HepG2 (cell line): ENCODE measurements around the gene HOTAIR. TPM values are rescaled to one million over a fixed set of nuclear protein-coding genes. Genes with fewer than 3 reads are reported as not detected.

Experiments
- ATAC-seq: fragments of 200-7000 bp; cut with Tn5 transposase; 3 replicates; pipeline ENCODE4 v1.9.1; 2020; ENCODE audit warnings: mild to moderate bottlenecking, moderate library complexity
- BruUV-seq: library from RNA; stranded (reverse); fragments of 400-500 nt; replicated peaks from 2 replicates; lab custom pipeline; 2021; lab: Mats Ljungman, UMichigan
- CTCF ChIA-PET: fragments of 300-600 bp; formaldehyde crosslinking; extraction: SDS; loops from one replicate; lab custom pipeline; 2021; ENCODE audit warnings: low total read pairs, inconsistent platforms, low intra/inter-chr PET ratio; lab: Yijun Ruan, JAX
- POLR2A ChIA-PET: fragments of 350-600 bp; sonication (Branson Sonifier 250); formaldehyde crosslinking; loops from one replicate; lab custom pipeline; 2020; ENCODE audit warnings: antibody characterized with exemption, inconsistent platforms; lab: Yijun Ruan, JAX
- DNase-seq: peaks from one replicate; pipeline ENCODE4 v3.0.0-alpha.2; 2015; ENCODE audit warnings: low spot score
- FAIRE-seq: peaks from 3 replicates; lab custom pipeline; 2011; peaks lifted over from hg19 to GRCh38; lab: Jason Lieb, UNC
- H2AFZ ChIP-seq: one replicate; pipeline ENCODE4 v1.6.1; 2011; ENCODE audit warnings: low read length, inconsistent platforms
- H3K27ac ChIP-seq: fragments of 300-600 bp; 3 replicates; pipeline ENCODE4 v1.8.0; 2011; ENCODE audit warnings: mixed run types, mild to moderate bottlenecking, mixed read lengths, low read length, inconsistent platforms; ENCODE audit not compliant: insufficient read depth; ENCODE audit errors: extremely low read length
- H3K27me3 ChIP-seq, 2 experiments: fragments of 200-600 bp in 1 of 2; 2 replicates in 1 of 2; 3 replicates in 1 of 2; pipeline versions ENCODE4 v1.6.0 to v1.8.0; 2011; ENCODE audit warnings: low read length in 2 of 2, mild to moderate bottlenecking in 2 of 2, moderate library complexity in 2 of 2, inconsistent platforms in 1 of 2; ENCODE audit not compliant: insufficient read depth in 2 of 2, control insufficient read depth in 1 of 2
- H3K36me3 ChIP-seq, 2 experiments: fragments of 200-600 bp in 1 of 2; replicated peaks in 1 of 2; 2 replicates in 1 of 2; 3 replicates in 1 of 2; pipeline versions ENCODE4 v1.5.1 to v1.8.0; 2011; ENCODE audit warnings: low read length in 2 of 2, inconsistent platforms in 1 of 2; ENCODE audit not compliant: insufficient read depth in 2 of 2, control insufficient read depth in 1 of 2
- H3K4me1 ChIP-seq: 2 replicates; pipeline ENCODE4 v1.5.1; 2012; ENCODE audit warnings: low read length, inconsistent platforms; ENCODE audit not compliant: insufficient read depth
- H3K4me2 ChIP-seq: 2 replicates; pipeline ENCODE4 v1.6.0; 2011; ENCODE audit warnings: low read depth, low read length, inconsistent platforms
- H3K4me3 ChIP-seq, 3 experiments: fragments of 200-600 bp in 1 of 3; sonication (generic), shearing (Covaris generic) in 1 of 3; replicated peaks in 1 of 3; 2 replicates each; pipeline ENCODE4 v1.5.1; 2011 to 2016; ENCODE audit warnings: low read length in 3 of 3, inconsistent platforms in 2 of 3, low read depth in 2 of 3, mild to moderate bottlenecking in 2 of 3, control low read depth in 1 of 3, mixed read lengths in 1 of 3; ENCODE audit not compliant: insufficient read depth in 1 of 3
- H3K79me2 ChIP-seq: one replicate; pipeline ENCODE4 v1.6.1; 2011; ENCODE audit warnings: low read length, inconsistent platforms; ENCODE audit not compliant: insufficient read depth
- H3K9ac ChIP-seq: 2 replicates; pipeline ENCODE4 v1.6.0; 2011; ENCODE audit warnings: mild to moderate bottlenecking, low read depth, low read length, inconsistent platforms; ENCODE audit not compliant: insufficient read depth
- H3K9me3 ChIP-seq: 2 replicates; pipeline ENCODE4 v1.5.1; 2012; ENCODE audit warnings: mild to moderate bottlenecking, low read length
- H4K20me1 ChIP-seq: 2 replicates; pipeline ENCODE4 v1.6.0; 2011; ENCODE audit warnings: inconsistent platforms, mild to moderate bottlenecking, low read length, moderate library complexity; ENCODE audit not compliant: insufficient read depth
- ISX ChIP-seq: sonication (generic); formaldehyde crosslinking; conservative IDR thresholded peaks from 2 replicates; pipeline ENCODE4 v1.5.0; 2020; ENCODE audit warnings: missing genetic modification reagents
- MTF1 ChIP-seq: sonication (generic); formaldehyde crosslinking; IDR thresholded peaks from 2 replicates; pipeline ENCODE4 v1.5.0; 2020; ENCODE audit warnings: missing genetic modification reagents
- PRDM4 ChIP-seq: sonication (generic); formaldehyde crosslinking; IDR thresholded peaks from 2 replicates; pipeline ENCODE4 v1.9.0; 2021; ENCODE audit warnings: missing genetic modification reagents, borderline replicate concordance
- ZNF12 ChIP-seq: sonication (generic); formaldehyde crosslinking; IDR thresholded peaks from 2 replicates; pipeline ENCODE4 v1.5.0; 2020; ENCODE audit warnings: missing genetic modification reagents
- ZNF687 ChIP-seq: sonication (generic); formaldehyde crosslinking; IDR thresholded peaks from 2 replicates; pipeline ENCODE4 v1.5.1; 2020; ENCODE audit warnings: mild to moderate bottlenecking, missing genetic modification reagents, moderate library complexity
- ZNF740 ChIP-seq: sonication (generic); formaldehyde crosslinking; IDR thresholded peaks from 2 replicates; pipeline ENCODE4 v1.4.0; 2020; ENCODE audit warnings: missing genetic modification reagents
- WGBS: methylation state at CpG from one replicate; pipeline ENCODE4 v1.1.6; 2017; ENCODE audit warnings: low lambda C conversion rate; 5-methylcytosine and 5-hydroxymethylcytosine counted together
- in situ Hi-C: cut with HindIII; loops from 2 replicates; pipeline ENCODE4 v1.10.0; 2017; ENCODE audit warnings: low pct_unique_long_range_greater_than_20kb; ENCODE audit not compliant: extremely low pct_ligation_motif_present
- intact Hi-C: fragments of 100-400 bp; cut with micrococcal nuclease; formaldehyde crosslinking; loops from one replicate; pipeline ENCODE4 v1.10.0; 2022; ENCODE audit not compliant: unreplicated experiment
- polyA plus RNA-seq, 8 experiments: library from polyadenylated mRNA; depleted of rRNA in 3 of 8; stranded (reverse) in 7 of 8; unstranded in 1 of 8; fragments of >200 nt; fragmentation: Illumina TruSeq in 4 of 8; extraction: Trizol in 4 of 8; gene quantifications; 2 replicates each; pipeline versions ENCODE4 v1.2.1 to v1.2.3, GENCODE V29; 2011 to 2016; ENCODE audit warnings: low read depth in 4 of 8, missing spikeins in 1 of 8, mixed read lengths in 1 of 8; ENCODE audit not compliant: insufficient read depth in 1 of 8
- total RNA-seq, 5 experiments: library from RNA; depleted of rRNA; stranded (reverse); fragments of >200 nt; fragmentation: Illumina TruSeq; extraction: Trizol; gene quantifications; 2 replicates each; pipeline ENCODE4 v1.2.3, GENCODE V29; 2016; ENCODE audit warnings: low read depth in 1 of 5
- TF ChIP-seq, protein P1 (sequence below): sonication (generic); formaldehyde crosslinking; IDR thresholded peaks from 2 replicates; pipeline ENCODE4 v1.4.0; 2020; ENCODE audit warnings: missing genetic modification reagents, borderline replicate concordance
- TF ChIP-seq, protein P2 (sequence below): sonication (generic); formaldehyde crosslinking; IDR thresholded peaks from 2 replicates; pipeline ENCODE4 v1.4.0; 2020; ENCODE audit warnings: missing genetic modification reagents
- TF ChIP-seq, protein P3 (sequence below): sonication (generic); formaldehyde crosslinking; IDR thresholded peaks from 2 replicates; pipeline ENCODE4 v1.4.0; 2020; ENCODE audit warnings: mild to moderate bottlenecking, missing genetic modification reagents

Gene HOTAIR
- total and polyA plus RNA-seq, 2 of the 13 experiments (the other 11 are each of a cell fraction or from before 2014, with no cell fraction given) = not detected

DNA sequence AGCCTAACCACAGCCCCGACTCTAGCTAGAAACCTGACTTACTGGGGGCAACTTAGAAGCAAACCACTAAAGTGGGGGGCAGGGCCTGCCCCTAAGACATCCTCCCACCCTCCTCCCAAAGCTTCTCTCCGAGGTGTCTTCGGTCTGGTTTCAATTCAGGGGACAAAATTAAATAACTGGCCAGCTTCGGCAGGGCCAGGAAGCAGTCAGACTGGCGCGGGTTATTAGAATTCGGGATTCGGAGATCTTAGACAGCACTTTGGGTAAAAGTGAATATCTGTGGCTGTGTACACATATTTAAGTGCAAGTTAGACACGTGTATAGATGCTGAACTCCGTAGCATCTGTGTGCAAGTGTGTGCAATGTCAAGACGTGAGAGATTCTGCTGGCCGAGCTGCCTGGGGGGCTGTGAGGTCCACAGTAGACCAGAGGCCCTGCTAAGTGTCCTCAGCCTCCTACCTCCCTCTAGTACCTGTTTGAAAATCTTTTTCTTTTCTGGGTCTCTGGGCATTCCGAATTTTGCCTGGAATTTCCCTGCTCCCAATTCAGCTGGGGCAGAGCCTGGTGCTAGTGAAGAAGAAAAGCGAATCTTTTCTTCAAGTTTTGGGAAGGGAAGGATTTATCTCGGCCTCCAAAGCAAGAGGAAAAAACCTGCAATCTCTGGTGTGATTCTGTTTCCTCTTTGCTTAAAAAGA is 6.2 kb upstream of the HOTAIR start:
- DNase-seq (no peak), FAIRE-seq (no peak), ATAC-seq (no peak)
- Histone ChIP-seq H3K4me2 (no peak overlapping the region), H3K4me3 (no peak overlapping the region), H3K27me3 (peaks cover 5 to 71% of the 10 kb centered on the region in 2 experiments), H3K4me1 (peaks cover 31% of the 10 kb centered on the region), H3K27ac (no peak overlapping the region), H4K20me1 (no peaks in the 10 kb centered on the region), H3K9ac (no peak overlapping the region), H3K9me3 (no peaks in the 10 kb centered on the region), H3K36me3 (no peaks in the 10 kb centered on the region), H3K79me2 (no peaks in the 10 kb centered on the region), H2AFZ (no peak overlapping the region)
- no TSS peak for BruUV-seq
- in situ Hi-C loops = no loop called here
- intact Hi-C loops = no loop called here
- WGBS = 41% methylated on average over 14 of the region's 15 CpGs
- POLR2A ChIA-PET = no interaction called here
- CTCF ChIA-PET = no interaction called here
- TF ChIP-seq ISX (CRISPR knock-in tag) (no peak), PRDM4 (CRISPR knock-in tag) (no peak), MTF1 (CRISPR knock-in tag) (no peak), ZNF740 (CRISPR knock-in tag) (no peak), ZNF687 (CRISPR knock-in tag) (no peak), ZNF12 (CRISPR knock-in tag) (no peak)
- TF ChIP-seq, protein P1, sequence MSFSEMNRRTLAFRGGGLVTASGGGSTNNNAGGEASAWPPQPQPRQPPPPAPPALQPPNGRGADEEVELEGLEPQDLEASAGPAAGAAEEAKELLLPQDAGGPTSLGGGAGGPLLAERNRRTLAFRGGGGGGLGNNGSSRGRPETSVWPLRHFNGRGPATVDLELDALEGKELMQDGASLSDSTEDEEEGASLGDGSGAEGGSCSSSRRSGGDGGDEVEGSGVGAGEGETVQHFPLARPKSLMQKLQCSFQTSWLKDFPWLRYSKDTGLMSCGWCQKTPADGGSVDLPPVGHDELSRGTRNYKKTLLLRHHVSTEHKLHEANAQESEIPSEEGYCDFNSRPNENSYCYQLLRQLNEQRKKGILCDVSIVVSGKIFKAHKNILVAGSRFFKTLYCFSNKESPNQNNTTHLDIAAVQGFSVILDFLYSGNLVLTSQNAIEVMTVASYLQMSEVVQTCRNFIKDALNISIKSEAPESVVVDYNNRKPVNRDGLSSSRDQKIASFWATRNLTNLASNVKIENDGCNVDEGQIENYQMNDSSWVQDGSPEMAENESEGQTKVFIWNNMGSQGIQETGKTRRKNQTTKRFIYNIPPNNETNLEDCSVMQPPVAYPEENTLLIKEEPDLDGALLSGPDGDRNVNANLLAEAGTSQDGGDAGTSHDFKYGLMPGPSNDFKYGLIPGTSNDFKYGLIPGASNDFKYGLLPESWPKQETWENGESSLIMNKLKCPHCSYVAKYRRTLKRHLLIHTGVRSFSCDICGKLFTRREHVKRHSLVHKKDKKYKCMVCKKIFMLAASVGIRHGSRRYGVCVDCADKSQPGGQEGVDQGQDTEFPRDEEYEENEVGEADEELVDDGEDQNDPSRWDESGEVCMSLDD (CRISPR knock-in tag) = no peak
- TF ChIP-seq, protein P2, sequence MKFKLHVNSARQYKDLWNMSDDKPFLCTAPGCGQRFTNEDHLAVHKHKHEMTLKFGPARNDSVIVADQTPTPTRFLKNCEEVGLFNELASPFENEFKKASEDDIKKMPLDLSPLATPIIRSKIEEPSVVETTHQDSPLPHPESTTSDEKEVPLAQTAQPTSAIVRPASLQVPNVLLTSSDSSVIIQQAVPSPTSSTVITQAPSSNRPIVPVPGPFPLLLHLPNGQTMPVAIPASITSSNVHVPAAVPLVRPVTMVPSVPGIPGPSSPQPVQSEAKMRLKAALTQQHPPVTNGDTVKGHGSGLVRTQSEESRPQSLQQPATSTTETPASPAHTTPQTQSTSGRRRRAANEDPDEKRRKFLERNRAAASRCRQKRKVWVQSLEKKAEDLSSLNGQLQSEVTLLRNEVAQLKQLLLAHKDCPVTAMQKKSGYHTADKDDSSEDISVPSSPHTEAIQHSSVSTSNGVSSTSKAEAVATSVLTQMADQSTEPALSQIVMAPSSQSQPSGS (CRISPR knock-in tag) = no peak
- TF ChIP-seq, protein P3, sequence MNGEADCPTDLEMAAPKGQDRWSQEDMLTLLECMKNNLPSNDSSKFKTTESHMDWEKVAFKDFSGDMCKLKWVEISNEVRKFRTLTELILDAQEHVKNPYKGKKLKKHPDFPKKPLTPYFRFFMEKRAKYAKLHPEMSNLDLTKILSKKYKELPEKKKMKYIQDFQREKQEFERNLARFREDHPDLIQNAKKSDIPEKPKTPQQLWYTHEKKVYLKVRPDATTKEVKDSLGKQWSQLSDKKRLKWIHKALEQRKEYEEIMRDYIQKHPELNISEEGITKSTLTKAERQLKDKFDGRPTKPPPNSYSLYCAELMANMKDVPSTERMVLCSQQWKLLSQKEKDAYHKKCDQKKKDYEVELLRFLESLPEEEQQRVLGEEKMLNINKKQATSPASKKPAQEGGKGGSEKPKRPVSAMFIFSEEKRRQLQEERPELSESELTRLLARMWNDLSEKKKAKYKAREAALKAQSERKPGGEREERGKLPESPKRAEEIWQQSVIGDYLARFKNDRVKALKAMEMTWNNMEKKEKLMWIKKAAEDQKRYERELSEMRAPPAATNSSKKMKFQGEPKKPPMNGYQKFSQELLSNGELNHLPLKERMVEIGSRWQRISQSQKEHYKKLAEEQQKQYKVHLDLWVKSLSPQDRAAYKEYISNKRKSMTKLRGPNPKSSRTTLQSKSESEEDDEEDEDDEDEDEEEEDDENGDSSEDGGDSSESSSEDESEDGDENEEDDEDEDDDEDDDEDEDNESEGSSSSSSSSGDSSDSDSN (CRISPR knock-in tag) = no peak
